ENCODE results near the gene ABHD8.
"Not testable (repeated sequence)": the region's sequence is repeated elsewhere in the genome, so short reads cannot be mapped to it uniquely, and the experiment has no call there.

Gene ABHD8

DNA sequence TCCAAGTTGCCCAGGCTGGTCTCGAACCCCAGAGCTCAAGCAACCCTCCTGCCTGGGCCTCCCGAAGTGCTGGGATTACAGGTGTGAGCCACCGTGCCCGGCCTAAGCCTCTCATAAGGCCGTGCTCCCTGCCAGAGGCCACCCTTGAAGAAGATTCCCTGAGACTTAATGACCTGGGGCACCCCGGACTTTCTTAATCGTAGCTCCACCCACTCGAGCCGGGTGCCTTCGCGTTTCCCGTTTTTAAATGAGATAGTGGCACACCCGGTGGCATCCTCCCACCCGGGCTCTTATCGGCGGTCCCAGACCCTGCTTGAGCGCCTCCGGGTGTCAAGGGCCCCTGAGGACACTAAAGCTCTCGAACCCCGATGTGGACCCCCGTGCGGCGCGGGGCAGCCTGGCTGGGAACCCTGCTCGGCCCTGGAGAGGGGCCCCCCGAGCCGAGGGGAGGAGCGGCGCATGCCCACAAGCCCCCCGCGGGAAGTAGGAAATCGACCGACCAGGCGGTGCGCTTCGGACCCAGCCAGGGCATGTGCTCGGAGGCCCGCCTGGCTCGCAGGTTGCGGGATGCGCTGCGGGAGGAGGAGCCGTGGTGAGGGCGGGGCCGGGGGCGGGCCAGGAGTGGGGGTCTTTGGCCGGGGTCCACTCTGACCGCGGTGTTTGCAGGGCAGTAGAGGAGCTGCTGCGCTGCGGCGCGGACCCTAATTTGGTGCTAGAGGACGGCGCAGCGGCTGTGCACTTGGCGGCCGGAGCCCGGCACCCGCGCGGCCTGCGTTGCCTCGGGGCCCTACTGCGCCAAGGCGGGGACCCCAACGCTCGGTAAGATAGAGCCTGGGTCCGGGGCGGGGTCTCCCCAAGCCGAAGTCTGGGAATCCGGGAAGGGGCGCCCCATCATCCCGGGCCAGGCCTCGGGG is 21.6 kb downstream of the ABHD8 start, which contains the start of gene ANKLE1:
ANKLE1 (plus strand) TSS at position 511 of the 914 bp plus-strand sequence; CDS start at position 531, 20 bp downstream.
- H3K27ac ChIP-seq: peak within 1 kb of the TSS; percentile 50; the same call in 1 of the 2 replicates

DNA sequence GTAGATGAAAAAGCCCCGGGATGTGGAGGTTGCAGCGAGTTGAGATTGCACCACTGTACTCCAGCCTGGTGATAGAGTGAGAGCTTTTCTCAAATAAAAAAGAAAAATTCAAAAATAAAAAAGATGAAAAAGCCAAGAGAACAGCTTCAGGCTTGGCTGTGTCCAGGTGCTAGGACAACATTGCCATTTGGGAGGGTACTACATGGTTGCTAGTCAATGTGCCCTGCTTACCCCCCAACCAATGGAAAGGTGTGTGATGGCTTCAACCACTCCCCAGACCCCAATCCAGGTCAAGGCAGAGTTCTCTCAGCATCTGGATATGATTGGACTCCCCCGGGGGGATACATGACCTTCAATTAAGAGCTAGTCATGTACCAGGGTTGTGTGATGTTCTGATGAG is 23.8 kb downstream of the ABHD8 start:
- no peak overlapping the region for H3K27ac ChIP-seq
- TF ChIP-seq, protein P1, sequence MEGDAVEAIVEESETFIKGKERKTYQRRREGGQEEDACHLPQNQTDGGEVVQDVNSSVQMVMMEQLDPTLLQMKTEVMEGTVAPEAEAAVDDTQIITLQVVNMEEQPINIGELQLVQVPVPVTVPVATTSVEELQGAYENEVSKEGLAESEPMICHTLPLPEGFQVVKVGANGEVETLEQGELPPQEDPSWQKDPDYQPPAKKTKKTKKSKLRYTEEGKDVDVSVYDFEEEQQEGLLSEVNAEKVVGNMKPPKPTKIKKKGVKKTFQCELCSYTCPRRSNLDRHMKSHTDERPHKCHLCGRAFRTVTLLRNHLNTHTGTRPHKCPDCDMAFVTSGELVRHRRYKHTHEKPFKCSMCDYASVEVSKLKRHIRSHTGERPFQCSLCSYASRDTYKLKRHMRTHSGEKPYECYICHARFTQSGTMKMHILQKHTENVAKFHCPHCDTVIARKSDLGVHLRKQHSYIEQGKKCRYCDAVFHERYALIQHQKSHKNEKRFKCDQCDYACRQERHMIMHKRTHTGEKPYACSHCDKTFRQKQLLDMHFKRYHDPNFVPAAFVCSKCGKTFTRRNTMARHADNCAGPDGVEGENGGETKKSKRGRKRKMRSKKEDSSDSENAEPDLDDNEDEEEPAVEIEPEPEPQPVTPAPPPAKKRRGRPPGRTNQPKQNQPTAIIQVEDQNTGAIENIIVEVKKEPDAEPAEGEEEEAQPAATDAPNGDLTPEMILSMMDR (IDR thresholded peaks at IDR 0.05): no peak
- no peak for TF ChIP-seq ZFX (IDR thresholded peaks at IDR 0.05; ENCODE audit: borderline replicate concordance)

More for the DNA sequence above, 21.6 kb downstream of the ABHD8 start, which contains the start of gene ANKLE1:
- TF ChIP-seq, protein P1 (IDR thresholded peaks at IDR 0.05): no peak
- no peak for TF ChIP-seq ZFX (IDR thresholded peaks at IDR 0.05; ENCODE audit: borderline replicate concordance)

DNA sequence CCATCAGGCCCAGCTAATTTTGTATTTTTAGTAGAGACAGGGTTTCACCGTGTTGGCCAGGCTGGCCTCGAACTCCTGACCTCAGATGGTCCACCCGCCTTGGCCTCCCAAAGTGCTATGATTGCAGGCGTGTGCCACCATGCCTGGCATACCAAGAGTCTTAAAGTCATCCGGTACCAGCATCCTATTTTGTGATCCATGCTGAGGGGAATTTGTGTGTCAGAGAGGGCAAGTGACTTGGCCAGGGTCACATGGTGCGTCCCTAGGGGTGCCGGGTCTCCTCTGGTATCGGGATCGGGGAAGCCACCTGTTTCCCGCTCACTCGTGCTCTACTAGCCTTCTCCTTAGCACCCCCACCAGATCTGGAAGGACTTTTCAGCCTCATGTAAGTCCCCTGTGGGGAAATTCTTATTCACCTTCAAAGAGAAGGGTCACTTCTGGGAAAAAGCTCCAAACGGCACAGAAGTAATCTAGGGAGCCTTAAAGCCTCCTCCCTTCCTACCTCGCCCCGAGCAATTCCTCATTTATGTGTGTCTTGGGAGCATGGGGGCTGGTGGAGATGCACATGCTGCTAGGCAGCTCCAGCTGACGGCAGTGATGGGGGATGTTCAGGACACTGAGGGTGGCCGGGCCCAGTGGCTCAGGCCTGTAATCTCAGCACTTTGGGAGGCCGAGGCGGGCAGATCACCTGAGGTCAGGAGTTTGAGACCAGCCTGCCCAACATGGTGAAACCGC is 27.6 kb downstream of the ABHD8 start:
- TF ChIP-seq, protein P1 (IDR thresholded peaks at IDR 0.05): no peak
- no peak for TF ChIP-seq ZFX (IDR thresholded peaks at IDR 0.05; ENCODE audit: borderline replicate concordance)
- H3K27ac ChIP-seq: no peak overlapping the region

DNA sequence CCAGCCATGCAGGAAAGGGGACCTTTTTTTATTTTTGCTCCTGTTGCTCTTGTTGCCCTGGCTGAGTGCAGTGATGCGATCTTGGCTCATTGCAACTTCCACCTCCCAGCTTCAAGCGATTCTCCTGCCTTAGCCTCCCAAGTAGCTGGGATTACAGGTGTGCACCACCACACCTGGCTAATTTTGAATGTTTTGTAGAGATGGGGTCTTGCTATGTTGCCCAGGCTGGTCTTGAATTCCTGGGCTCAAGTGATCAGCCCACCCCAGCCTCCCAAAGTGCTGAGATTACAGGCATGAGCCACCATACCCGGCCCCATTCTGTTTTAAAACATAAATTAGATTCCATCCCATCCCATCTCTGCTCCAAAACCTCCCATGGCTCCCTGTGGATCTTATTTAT is 28.3 kb downstream of the ABHD8 start:
- not testable (repeated sequence) for H3K27ac ChIP-seq

DNA sequence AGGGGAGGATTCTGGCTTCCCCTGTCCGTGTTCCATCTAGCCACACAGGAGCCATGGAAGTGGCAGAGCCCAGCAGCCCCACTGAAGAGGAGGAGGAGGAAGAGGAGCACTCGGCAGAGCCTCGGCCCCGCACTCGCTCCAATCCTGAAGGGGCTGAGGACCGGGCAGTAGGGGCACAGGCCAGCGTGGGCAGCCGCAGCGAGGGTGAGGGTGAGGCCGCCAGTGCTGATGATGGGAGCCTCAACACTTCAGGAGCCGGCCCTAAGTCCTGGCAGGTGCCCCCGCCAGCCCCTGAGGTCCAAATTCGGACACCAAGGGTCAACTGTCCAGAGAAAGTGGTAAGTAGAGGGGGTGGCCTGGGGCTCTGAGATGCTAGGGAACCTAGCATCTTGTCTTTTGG is 34.5 kb downstream of the ABHD8 start:
- H3K27ac ChIP-seq: no peak overlapping the region
- TF ChIP-seq, protein P1 (IDR thresholded peaks at IDR 0.05): no peak
- no peak for TF ChIP-seq ZFX (IDR thresholded peaks at IDR 0.05; ENCODE audit: borderline replicate concordance)

DNA sequence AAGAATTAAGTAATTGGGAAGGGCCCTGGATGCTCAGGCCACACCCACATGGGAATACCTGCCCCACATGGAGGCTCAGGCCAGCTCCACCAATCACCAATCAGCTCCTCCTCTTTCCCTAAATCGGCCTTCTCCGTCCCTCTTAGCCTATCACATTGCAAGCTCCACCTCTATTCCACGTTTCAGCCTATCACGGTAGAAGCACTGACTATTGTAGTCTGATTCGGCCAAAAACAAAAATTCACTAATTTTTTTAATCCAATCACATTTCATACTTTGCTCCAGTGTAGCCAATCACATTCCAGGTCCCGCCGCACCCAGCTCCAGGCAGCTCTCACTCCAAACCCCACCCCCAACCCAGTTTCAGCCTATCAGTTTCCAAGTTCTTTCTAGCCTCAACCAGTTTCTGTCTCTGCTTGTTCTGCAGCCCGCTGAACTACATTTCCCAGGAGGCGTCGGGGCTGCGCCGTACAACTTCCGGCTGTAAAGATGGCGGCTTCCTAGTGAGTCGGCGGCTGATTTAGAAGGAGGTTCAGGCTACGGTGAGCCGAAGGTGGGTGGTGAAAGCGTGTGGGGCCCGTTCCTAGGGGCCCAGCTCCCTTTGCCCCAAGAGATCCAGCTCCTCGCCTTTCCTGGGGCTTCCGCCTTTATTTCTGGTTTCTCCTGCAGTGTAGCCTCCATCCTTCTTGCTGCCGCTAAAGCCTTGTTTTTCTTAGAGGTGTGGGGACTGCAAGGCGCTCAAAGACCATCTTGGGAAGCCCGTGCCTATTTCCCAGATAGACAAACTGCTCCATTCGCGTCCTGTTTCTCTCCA is 36.0 kb downstream of the ABHD8 start, which contains the start of gene BABAM1:
BABAM1 (plus strand) TSS at position 469 of the 814 bp plus-strand sequence. CDS start 1,364 bp downstream, outside the sequence.
- H3K27ac ChIP-seq: peak within 1 kb of the TSS; percentile 71

DNA sequence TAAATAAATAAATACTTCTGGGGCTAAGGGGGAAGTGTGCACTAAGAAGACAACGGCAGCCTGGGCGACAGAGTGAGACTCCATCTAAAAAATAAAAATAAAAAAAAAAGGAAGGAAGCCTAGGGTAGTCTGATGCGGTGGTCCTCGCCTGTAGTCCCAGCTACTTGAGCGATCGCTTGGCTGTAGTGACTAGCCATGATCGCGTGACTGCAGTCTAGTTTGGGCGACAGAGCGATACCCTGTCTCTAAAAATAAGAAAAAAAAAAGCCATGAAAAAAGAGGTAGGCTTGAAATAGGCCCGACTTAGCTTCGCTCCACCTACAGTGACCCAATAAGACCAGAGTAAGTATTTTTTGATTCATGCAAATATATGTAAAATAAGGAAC is 36.6 kb downstream of the ABHD8 start:
- TF ChIP-seq, protein P1 (IDR thresholded peaks at IDR 0.05): no peak
- no peak for TF ChIP-seq ZFX (IDR thresholded peaks at IDR 0.05; ENCODE audit: borderline replicate concordance)
- peak overlapping the region; percentile 57 for H3K27ac ChIP-seq

More for the DNA sequence above, 36.0 kb downstream of the ABHD8 start, which contains the start of gene BABAM1:
- TF ChIP-seq ZFX (IDR thresholded peaks at IDR 0.05; ENCODE audit: borderline replicate concordance): no peak

Data from 22Rv1 (cell line).